Fibroblast of skin of right biceps (primary cell): ENCODE measurements around the gene NUP188.
"Not testable (repeated sequence)": the region's sequence is repeated elsewhere in the genome, so short reads cannot be mapped to it uniquely, and the experiment has no call there.

Experiments used
- DNase-seq: peaks from one replicate; pipeline ENCODE4 v3.0.0-alpha.2; 2013

The NUP188 gene

GRCh38 chr9:128944966-128945365, 2.5 kb upstream of the NUP188 start:
- not testable (repeated sequence) for DNase-seq

GRCh38 chr9:128945798-128946501, 1.5 kb upstream of the NUP188 start:
- DNase-seq, result no peak

GRCh38 chr9:128946571-128947276, 775 bp upstream of the NUP188 start:
- DNase-seq, result peak; percentile 17

GRCh38 chr9:128947277-128947526, 297 bp upstream of the NUP188 start:
- no peak for DNase-seq

GRCh38 chr9:128961403-128961802, 13.9 kb downstream of the NUP188 start:
- DNase-seq, result not testable (repeated sequence)

GRCh38 chr9:128969491-128969890, 22.0 kb downstream of the NUP188 start:
- DNase-seq, result peak; percentile 25

- DNase-seq, result peak; percentile 62
These were observed 25.5 kb downstream of the NUP188 start for GRCh38 chr9:128972956-128973355.

GRCh38 chr9:128979111-128979510, 31.6 kb downstream of the NUP188 start:
- no peak for DNase-seq

- DNase-seq, result no peak
These were observed 36.0 kb downstream of the NUP188 start for GRCh38 chr9:128983536-128983935.

GRCh38 chr9:128986671-128987070, 39.2 kb downstream of the NUP188 start:
- no peak for DNase-seq

GRCh38 chr9:128987805-128988204, 40.3 kb downstream of the NUP188 start:
- peak; percentile 78 for DNase-seq

GRCh38 chr9:128992995-128993394, 45.5 kb downstream of the NUP188 start:
- no peak for DNase-seq

- DNase-seq, result peak; percentile 26
These were observed 48.3 kb downstream of the NUP188 start for GRCh38 chr9:128995791-128996190.

- no peak for DNase-seq
These were observed 51.0 kb downstream of the NUP188 start for GRCh38 chr9:128998462-128998861.

GRCh38 chr9:128999581-129000206, 52.2 kb downstream of the NUP188 start:
- DNase-seq, result no peak

GRCh38 chr9:129001504-129002325, 54.2 kb downstream of the NUP188 start:
- DNase-seq, result no peak

- DNase-seq, result no peak
These were observed 55.5 kb downstream of the NUP188 start for GRCh38 chr9:129002992-129003391.

GRCh38 chr9:129004173-129004572, 56.7 kb downstream of the NUP188 start:
- not testable (repeated sequence) for DNase-seq

GRCh38 chr9:129005336-129005997, 58.0 kb downstream of the NUP188 start:
- DNase-seq, result no peak

- peak; percentile 64 for DNase-seq
These were observed 59.0 kb downstream of the NUP188 start for GRCh38 chr9:129006328-129007034.

GRCh38 chr9:129007035-129007765, 59.7 kb downstream of the NUP188 start:
- no peak for DNase-seq
